ENCODE measurements around the gene IFNL1.

GRCh38 chr19:39262496-39262895, 33.7 kb upstream of the IFNL1 start:
- no peak for TF ChIP-seq RARB (CRISPR knock-in tag; IDR thresholded peaks at IDR 0.05)
- TF ChIP-seq, protein P1, sequence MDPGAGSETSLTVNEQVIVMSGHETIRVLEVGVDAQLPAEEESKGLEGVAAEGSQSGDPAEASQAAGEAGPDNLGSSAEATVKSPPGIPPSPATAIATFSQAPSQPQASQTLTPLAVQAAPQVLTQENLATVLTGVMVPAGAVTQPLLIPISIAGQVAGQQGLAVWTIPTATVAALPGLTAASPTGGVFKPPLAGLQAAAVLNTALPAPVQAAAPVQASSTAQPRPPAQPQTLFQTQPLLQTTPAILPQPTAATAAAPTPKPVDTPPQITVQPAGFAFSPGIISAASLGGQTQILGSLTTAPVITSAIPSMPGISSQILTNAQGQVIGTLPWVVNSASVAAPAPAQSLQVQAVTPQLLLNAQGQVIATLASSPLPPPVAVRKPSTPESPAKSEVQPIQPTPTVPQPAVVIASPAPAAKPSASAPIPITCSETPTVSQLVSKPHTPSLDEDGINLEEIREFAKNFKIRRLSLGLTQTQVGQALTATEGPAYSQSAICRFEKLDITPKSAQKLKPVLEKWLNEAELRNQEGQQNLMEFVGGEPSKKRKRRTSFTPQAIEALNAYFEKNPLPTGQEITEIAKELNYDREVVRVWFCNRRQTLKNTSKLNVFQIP (CRISPR knock-in tag; IDR thresholded peaks at IDR 0.05; ENCODE audit: borderline replicate concordance, low read depth), result no peak
- TF ChIP-seq ZNF70 (CRISPR knock-in tag; IDR thresholded peaks at IDR 0.05), result no peak
- TF ChIP-seq, protein P2, sequence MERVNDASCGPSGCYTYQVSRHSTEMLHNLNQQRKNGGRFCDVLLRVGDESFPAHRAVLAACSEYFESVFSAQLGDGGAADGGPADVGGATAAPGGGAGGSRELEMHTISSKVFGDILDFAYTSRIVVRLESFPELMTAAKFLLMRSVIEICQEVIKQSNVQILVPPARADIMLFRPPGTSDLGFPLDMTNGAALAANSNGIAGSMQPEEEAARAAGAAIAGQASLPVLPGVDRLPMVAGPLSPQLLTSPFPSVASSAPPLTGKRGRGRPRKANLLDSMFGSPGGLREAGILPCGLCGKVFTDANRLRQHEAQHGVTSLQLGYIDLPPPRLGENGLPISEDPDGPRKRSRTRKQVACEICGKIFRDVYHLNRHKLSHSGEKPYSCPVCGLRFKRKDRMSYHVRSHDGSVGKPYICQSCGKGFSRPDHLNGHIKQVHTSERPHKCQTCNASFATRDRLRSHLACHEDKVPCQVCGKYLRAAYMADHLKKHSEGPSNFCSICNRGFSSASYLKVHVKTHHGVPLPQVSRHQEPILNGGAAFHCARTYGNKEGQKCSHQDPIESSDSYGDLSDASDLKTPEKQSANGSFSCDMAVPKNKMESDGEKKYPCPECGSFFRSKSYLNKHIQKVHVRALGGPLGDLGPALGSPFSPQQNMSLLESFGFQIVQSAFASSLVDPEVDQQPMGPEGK (CRISPR knock-in tag; IDR thresholded peaks at IDR 0.05; ENCODE audit: borderline replicate concordance), result no peak
- no peak for TF ChIP-seq TSHZ2 (CRISPR knock-in tag; IDR thresholded peaks at IDR 0.05)
- TF ChIP-seq ZFP3 (CRISPR knock-in tag; IDR thresholded peaks at IDR 0.05), result no peak
- TF ChIP-seq CSRNP3 (CRISPR knock-in tag; IDR thresholded peaks at IDR 0.05), result no peak
- no peak for TF ChIP-seq TCF4 (CRISPR knock-in tag; IDR thresholded peaks at IDR 0.05; ENCODE audit: borderline replicate concordance)
- TF ChIP-seq ZFP30 (CRISPR knock-in tag; IDR thresholded peaks at IDR 0.05), result no peak

Measured in SK-N-SH treated with all-trans-retinoic acid at 6 μM for 48 hours (cell line).